Lower leg skin (tissue), 3 donors: ENCODE data around the gene IQGAP3.

Source experiments
- POLR2A ChIP-seq, 2 donors: fragments of 450-650 bp; IDR thresholded peaks; one replicate each; pipeline ENCODE4 v1.6.1; 2016 to 2017; ENCODE audit warnings: antibody characterized with exemption in 2 of 2, mild to moderate bottlenecking in 1 of 2, moderate library complexity in 1 of 2
- TF ChIP-seq, protein P1 (sequence below), 3 donors: fragments of 450-650 bp; IDR thresholded peaks; one replicate each; pipeline ENCODE4 v1.5.1; 2016; ENCODE audit warnings: antibody characterized with exemption in 3 of 3, mild to moderate bottlenecking in 3 of 3, moderate library complexity in 2 of 3

DNA sequence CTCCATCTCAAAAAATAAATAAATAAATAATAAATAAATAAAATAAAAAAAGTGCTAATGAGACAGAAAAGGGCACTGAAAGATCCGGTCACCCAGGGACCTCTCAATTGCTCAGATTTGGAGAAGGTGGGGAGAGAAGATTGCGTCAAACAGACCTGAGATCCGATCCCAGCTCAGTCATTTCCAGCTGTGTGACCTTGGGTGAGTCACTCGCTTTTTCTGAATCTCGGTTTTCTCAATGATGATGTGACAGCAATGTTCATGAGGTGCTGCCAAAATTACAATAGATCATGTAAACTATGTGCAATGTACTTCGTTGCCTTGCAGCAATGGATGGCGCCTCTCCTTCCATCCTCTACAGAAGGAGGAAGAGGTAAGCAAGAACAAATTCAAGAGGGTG is 60.7 kb downstream of the IQGAP3 start:
- TF ChIP-seq, protein P1, sequence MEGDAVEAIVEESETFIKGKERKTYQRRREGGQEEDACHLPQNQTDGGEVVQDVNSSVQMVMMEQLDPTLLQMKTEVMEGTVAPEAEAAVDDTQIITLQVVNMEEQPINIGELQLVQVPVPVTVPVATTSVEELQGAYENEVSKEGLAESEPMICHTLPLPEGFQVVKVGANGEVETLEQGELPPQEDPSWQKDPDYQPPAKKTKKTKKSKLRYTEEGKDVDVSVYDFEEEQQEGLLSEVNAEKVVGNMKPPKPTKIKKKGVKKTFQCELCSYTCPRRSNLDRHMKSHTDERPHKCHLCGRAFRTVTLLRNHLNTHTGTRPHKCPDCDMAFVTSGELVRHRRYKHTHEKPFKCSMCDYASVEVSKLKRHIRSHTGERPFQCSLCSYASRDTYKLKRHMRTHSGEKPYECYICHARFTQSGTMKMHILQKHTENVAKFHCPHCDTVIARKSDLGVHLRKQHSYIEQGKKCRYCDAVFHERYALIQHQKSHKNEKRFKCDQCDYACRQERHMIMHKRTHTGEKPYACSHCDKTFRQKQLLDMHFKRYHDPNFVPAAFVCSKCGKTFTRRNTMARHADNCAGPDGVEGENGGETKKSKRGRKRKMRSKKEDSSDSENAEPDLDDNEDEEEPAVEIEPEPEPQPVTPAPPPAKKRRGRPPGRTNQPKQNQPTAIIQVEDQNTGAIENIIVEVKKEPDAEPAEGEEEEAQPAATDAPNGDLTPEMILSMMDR (IDR thresholded peaks at IDR 0.05): no peak
- TF ChIP-seq POLR2A (IDR thresholded peaks at IDR 0.05): no peak
